SJCRH30 (cell line): ENCODE results near the gene EP400. TPM values are rescaled to one million over a fixed set of nuclear protein-coding genes. Genes with fewer than 3 reads are reported as not detected.
A peak's percentile ranks its signal among the peaks of the same experiment; 100 is the strongest.

Experiments used
- DNase-seq, 2 experiments: peaks; one replicate each; pipeline ENCODE4 v3.0.0-alpha.2; 2015 to 2020
- H3K27ac ChIP-seq: fragments of 250-450 bp; sonication (Bioruptor Pico); 2 replicates; pipeline ENCODE4 v1.5.1; 2020; ENCODE audit warnings: mild to moderate bottlenecking, moderate library complexity
- H3K27me3 ChIP-seq: fragments of 250-450 bp; sonication (Bioruptor Pico); 2 replicates; pipeline ENCODE4 v1.5.1; 2020; ENCODE audit warnings: mild to moderate bottlenecking, moderate library complexity
- H3K36me3 ChIP-seq: fragments of 250-450 bp; sonication (Bioruptor Pico); 2 replicates; pipeline ENCODE4 v1.5.1; 2020; ENCODE audit warnings: mild to moderate bottlenecking, moderate library complexity
- H3K4me1 ChIP-seq: fragments of 250-450 bp; sonication (Bioruptor Pico); 2 replicates; pipeline ENCODE4 v1.5.1; 2020; ENCODE audit warnings: mild to moderate bottlenecking, moderate library complexity
- H3K4me3 ChIP-seq: fragments of 250-450 bp; sonication (Bioruptor Pico); 2 replicates; pipeline ENCODE4 v1.5.1; 2020; ENCODE audit warnings: mild to moderate bottlenecking, moderate library complexity
- H3K9me3 ChIP-seq: fragments of 250-450 bp; sonication (Bioruptor Pico); replicated peaks from 2 replicates; pipeline ENCODE4 v1.5.1; 2020; ENCODE audit warnings: mild to moderate bottlenecking, moderate library complexity
- total RNA-seq: library from RNA; depleted of rRNA; stranded (reverse); fragments of >200 nt; shearing (Covaris generic); gene quantifications from 2 replicates; pipeline ENCODE4 v1.2.3, GENCODE V29; 2014; rRNA removed

EP400 gene
- 15.0 and 17.0 TPM in 2 replicates for total RNA-seq

- H3K4me3 ChIP-seq: peak within 1 kb of the TSS; percentile 86
- H3K27ac ChIP-seq: peak within 1 kb of the TSS; percentile 53
- DNase-seq: peak; percentile 92 to 94
- H3K27me3 ChIP-seq: no peaks in the 10 kb centered on the region
- H3K9me3 ChIP-seq: no peaks in the 10 kb centered on the region
- H3K4me1 ChIP-seq: no peaks in the 10 kb centered on the region
- H3K36me3 ChIP-seq: no peaks in the 10 kb centered on the region
These were observed at the start of gene EP400 for GRCh38 chr12:131949431-131950181. EP400 (plus strand) TSS chr12:131949942; CDS start chr12:131960620, 10,678 bp downstream.

- H3K4me3 ChIP-seq: no peak overlapping the region
- no peaks in the 10 kb centered on the region for H3K9me3 ChIP-seq
- no peak overlapping the region for H3K27ac ChIP-seq
- DNase-seq: no peak
- H3K36me3 ChIP-seq: no peaks in the 10 kb centered on the region
- H3K4me1 ChIP-seq: no peaks in the 10 kb centered on the region; the same call in 1 of the 2 replicates
- H3K27me3 ChIP-seq: no peaks in the 10 kb centered on the region
These were observed 49.3 kb upstream of the EP400 start for GRCh38 chr12:131900397-131900796.

DNA sequence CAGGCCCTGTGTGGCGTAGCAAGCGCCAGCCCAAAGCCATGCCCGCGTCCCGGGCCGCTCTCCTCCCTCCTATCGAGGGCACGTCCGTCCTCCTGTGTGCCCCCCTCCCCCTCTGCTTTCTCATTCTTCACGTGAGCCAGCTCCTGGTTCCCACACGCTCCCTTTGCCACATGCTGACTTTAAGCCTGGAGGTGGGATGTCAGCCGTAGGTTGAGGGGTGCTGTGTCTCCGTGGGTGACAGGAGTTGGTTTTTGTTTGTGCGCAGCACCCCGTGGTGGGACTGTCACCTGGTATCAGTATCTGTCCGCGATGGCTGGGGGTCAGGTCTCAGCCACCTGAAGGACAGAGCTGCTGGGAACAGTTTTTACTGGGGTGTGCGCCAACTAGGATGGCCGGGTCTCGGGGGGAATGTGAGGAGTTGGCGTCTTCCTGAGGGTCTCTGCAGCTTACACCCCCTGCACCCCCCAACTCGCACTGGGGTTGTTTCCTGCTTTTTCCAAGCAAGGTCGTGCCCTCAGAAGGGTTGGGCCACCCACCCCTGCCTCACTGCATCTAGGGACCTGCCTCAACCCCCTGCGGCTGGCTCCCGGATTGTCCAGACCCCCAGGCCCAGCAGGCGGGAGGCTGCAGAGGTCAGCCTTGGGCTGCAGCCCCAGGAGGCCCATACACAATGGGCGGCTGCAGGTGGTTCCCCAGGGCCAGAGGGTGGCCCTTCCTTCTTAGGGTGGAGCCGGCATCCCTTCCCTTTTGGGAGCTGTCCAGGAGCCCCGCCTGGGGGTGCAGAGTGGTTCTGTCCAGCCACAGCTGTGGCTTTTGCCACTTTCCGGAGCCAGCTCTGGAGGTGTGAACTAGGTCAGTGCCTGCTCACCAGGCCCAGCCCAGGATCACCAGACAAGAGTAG is 48.1 kb upstream of the EP400 start:
- Histone ChIP-seq H3K27me3 (no peaks in the 10 kb centered on the region), H3K9me3 (no peaks in the 10 kb centered on the region), H3K4me3 (no peak overlapping the region), H3K27ac (no peak overlapping the region), H3K36me3 (no peaks in the 10 kb centered on the region; the same call in 1 of the 2 replicates), H3K4me1 (no peaks in the 10 kb centered on the region; the same call in 1 of the 2 replicates)
- no peak for DNase-seq

DNA sequence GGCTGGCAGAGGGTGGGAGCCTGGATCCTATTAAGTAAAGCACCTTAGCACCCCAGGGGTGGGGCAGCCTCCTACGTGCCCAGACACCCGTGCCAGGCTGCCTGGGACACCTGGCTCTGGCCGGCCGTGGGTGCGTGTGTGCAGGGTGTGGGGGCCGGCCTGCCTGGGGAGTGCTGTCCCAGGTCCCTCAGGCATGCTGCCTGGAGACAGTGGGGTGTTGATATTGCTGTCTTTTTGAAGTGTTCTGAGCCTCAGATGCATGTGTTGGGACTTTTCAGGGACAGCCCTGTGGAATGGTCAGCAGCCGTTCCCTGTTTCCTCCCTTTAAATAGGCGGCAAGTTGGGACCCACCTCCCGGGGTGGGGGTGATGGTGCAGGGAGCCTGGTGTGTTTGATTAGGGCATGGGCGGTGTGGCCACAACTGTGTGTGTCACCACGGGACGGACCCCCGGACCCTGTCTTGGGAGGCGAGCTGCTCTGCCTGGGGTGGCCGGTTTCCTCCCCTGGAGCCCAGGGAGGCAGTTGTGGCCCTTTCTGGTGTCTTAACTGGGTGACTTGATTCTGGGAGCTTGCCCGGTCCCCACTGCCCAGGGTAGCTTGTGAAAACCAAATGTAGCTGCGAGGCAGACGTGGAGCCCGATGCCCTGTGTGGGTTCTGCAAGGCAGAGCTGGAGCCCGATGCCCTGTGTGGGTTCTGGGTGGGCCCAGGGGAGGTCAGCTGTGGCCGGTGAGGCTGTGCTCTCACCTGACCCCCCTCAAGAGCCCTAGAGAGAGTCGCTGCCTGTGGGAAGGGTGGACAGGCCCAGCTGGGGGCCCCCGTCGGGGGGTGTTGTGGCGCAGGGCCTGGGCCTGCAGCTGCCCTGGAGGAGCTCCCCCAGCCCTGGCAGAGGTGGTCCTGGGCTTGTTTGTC is 47.2 kb upstream of the EP400 start:
- Histone ChIP-seq H3K27ac (no peak overlapping the region), H3K27me3 (no peaks in the 10 kb centered on the region), H3K36me3 (no peaks in the 10 kb centered on the region; the same call in 1 of the 2 replicates), H3K4me1 (no peaks in the 10 kb centered on the region), H3K9me3 (no peaks in the 10 kb centered on the region), H3K4me3 (no peak overlapping the region)
- no peak for DNase-seq

DNA sequence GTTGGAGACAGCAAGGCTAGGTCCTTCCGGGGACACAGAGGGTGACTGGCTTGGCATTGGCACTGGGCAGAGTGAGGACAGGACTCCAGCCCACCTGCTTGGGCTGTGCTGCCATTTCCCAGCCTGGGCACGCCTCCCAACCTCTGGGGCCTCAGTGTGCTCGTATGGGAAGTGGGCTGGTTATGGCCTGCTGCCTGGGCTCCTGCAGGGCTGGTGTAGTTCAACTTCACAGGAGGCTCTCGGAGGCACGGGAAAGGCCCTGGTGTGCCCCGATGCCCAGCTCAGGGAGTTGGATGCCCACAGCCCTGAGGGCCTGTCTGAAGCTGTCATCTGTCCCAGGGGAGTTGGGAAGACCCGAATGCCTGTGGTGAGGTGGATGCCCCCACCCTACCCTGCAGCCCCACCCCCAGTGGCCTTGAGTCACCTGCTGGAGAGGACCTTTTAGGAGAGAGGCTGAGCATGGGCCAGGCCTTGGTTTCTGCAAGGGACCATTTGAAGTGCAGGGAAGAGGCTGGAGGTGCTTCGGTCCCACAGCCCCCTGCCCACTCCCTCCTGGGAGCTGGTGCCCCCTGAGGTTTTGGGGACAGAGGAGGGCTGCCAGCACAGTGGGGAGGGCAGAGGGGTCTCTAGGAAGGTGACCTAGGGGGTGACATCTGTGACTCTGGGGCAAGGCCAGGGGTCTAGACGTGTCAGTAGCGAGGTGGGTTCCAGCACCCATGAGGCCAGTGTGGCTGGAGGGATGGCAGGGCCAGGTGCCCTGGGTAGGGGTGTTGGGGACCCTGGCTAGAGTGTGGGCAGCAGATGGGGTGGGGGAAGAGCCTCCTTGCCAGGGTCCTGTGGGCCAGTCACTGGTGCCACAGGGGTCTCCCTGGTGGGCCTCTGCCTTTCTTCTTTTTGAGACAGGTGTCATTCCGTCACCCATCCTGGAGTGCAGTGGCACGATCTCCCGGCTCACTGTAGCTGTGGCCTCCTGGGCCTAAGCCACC is 46.2 kb upstream of the EP400 start:
- no peak overlapping the region for H3K4me3 ChIP-seq
- no peak overlapping the region for H3K27ac ChIP-seq
- no peak for DNase-seq
- no peaks in the 10 kb centered on the region for H3K4me1 ChIP-seq
- H3K36me3 ChIP-seq: no peaks in the 10 kb centered on the region; the same call in 1 of the 2 replicates
- no peaks in the 10 kb centered on the region for H3K27me3 ChIP-seq
- H3K9me3 ChIP-seq: no peaks in the 10 kb centered on the region

DNA sequence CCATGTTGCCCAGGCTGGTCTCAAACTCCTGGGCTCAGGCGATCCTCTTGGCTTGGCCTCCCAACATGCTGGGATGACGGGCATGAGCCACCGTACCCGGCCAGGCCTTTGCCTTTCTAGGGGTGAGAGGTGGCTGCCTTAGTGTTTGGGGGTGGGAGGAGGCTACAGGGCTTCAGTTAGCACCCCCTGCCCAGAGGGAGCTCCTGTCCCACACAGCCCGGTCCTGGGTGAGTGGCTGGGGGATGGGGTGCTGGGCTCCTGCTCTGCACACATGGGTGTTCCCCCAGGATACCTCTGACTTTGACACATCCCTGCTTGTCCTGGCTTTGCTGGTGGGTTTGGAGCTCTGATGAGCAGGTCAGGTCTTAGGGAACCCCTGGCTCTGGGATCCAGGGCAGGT is 45.4 kb upstream of the EP400 start:
- Histone ChIP-seq H3K36me3 (no peaks in the 10 kb centered on the region; the same call in 1 of the 2 replicates), H3K27ac (no peak overlapping the region), H3K4me3 (no peak overlapping the region), H3K9me3 (no peaks in the 10 kb centered on the region), H3K27me3 (no peaks in the 10 kb centered on the region), H3K4me1 (no peaks in the 10 kb centered on the region)
- DNase-seq: no peak

DNA sequence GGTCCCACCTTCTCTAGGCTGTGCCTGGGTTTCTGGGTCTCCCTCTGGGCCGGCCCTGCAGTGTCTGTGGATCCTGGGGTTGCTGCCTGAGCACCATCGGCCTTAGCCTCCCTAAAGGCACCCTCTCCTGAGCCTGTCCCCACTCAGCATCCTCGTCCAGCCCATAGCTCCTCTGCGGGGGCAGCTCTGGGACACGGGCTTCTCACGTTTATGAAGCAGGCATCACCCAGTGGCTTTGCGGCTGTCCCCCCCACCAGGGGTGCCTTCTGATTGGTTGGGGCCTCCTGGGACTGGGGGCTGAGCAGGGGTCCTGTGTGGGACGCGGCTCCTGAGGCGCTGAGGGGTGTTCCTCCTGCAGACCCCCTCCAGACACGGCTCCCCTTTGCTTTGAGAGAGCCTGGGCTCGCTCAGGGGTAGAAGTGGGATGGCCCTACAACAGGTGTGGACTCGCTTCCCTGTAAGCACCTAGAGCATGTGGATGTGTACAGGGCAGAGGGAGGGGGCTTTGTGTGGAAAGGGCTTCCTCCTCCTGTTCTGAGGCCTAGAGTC is 44.6 kb upstream of the EP400 start:
- no peaks in the 10 kb centered on the region for H3K9me3 ChIP-seq
- H3K27ac ChIP-seq: no peak overlapping the region
- H3K4me1 ChIP-seq: no peaks in the 10 kb centered on the region
- H3K4me3 ChIP-seq: no peak overlapping the region
- no peaks in the 10 kb centered on the region for H3K27me3 ChIP-seq
- no peaks in the 10 kb centered on the region; the same call in 1 of the 2 replicates for H3K36me3 ChIP-seq
- DNase-seq: no peak

DNA sequence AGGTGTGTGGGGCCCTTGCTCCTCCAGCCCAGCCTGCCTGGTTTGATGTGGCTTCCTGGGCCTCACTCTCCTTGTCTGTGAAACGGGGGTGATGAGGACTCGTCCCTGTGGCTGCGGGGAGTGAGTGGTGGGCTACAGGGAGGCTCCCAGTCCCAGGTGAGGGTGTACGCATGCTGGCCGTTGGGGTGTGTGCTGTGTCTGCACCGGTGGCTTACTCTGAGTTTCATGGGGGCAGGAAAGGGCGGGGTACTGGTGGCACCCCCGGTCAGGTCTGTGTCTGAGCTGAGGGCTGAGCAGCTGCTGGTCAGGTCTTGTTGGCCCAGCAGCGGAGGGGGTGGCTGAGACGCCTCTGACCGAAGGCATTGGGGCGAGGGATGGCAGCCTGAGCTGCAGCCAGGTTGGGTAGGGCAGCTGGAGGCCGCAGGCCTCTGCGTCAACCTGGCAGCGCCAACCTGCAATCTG is 44.1 kb upstream of the EP400 start:
- Histone ChIP-seq H3K27ac (no peak overlapping the region), H3K9me3 (no peaks in the 10 kb centered on the region), H3K4me3 (no peak overlapping the region), H3K27me3 (no peaks in the 10 kb centered on the region), H3K36me3 (no peaks in the 10 kb centered on the region; the same call in 1 of the 2 replicates), H3K4me1 (no peaks in the 10 kb centered on the region)
- DNase-seq: no peak

- no peak overlapping the region for H3K27ac ChIP-seq
These were observed 42.2 kb upstream of the EP400 start for GRCh38 chr12:131907379-131908091.

DNA sequence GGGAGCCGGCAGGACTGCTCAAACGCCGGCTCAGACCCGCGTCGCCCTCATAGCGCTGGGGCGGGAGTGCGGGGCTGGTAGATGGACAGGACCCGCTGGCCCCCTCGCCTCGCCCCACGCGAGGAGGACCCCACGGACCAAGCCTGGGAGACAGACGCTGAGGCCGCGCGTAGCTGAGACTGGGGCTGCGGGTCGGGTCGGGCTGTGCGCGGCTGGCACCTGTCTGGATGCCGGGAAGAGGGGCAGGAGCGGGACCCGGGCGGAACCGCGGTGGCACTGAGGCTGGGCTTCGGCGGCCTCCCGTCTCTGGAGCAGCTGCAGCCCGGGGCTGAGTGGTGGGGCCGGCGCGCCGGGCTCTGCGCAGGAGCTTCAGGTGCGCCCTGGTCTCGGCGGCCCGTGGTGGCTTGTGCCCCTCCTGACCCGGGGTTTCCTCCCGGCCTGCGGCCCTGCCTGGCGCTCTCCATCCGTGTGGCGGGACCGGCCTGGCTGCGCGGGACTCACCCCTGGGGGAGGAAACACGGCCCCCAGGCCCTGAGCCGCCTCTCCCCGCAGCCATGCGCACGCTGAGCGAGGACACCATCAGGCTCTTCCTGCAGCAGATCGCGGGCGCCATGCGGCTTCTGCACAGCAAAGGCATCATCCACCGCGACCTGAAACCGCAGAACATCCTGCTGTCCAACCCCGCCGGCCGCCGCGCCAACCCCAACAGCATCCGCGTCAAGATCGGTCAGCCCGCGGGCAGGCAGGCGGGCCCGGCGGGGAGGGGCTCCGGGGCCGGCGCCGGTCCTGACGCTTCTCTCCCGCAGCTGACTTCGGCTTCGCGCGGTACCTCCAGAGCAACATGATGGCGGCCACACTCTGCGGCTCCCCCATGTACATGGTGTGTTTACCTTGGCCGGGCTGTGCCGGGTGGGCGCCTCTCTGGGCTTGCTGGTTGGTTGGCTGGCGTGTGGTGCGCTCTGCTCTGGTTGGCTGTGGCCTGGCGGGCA is 41.4 kb upstream of the EP400 start:
- Histone ChIP-seq H3K27ac (no peak overlapping the region), H3K27me3 (no peaks in the 10 kb centered on the region), H3K4me1 (no peaks in the 10 kb centered on the region), H3K36me3 (peaks cover 2% of the 10 kb centered on the region; the same call in 1 of the 2 replicates), H3K9me3 (no peaks in the 10 kb centered on the region), H3K4me3 (no peak overlapping the region)
- no peak for DNase-seq

More at GRCh38 chr12:131907379-131908091, 42.2 kb upstream of the EP400 start:
- no peaks in the 10 kb centered on the region for H3K9me3 ChIP-seq
- H3K27me3 ChIP-seq: no peaks in the 10 kb centered on the region
- no peaks in the 10 kb centered on the region for H3K4me1 ChIP-seq
- no peak overlapping the region for H3K4me3 ChIP-seq
- H3K36me3 ChIP-seq: peaks cover 2% of the 10 kb centered on the region; the same call in 1 of the 2 replicates
- DNase-seq: no peak

GRCh38 chr12:131909081-131909751 is 40.5 kb upstream of the EP400 start:
- peaks cover 2% of the 10 kb centered on the region; the same call in 1 of the 2 replicates for H3K36me3 ChIP-seq
- H3K27me3 ChIP-seq: no peaks in the 10 kb centered on the region
- H3K9me3 ChIP-seq: no peaks in the 10 kb centered on the region
- no peaks in the 10 kb centered on the region for H3K4me1 ChIP-seq
- no peak overlapping the region for H3K27ac ChIP-seq
- no peak for DNase-seq
- H3K4me3 ChIP-seq: no peak overlapping the region
